Neutrophil (primary cell): ENCODE results near the gene INPP4B.

Source experiments
- H3K27ac ChIP-seq: fragments of 200-600 bp; sonication (generic); 2 replicates; pipeline ENCODE4 v1.5.1; 2016; ENCODE audit warnings: mild to moderate bottlenecking, moderate library complexity
- H3K27me3 ChIP-seq: fragments of 200-600 bp; sonication (generic); 2 replicates; pipeline ENCODE4 v1.6.0; 2016; ENCODE audit warnings: mild to moderate bottlenecking
- H3K36me3 ChIP-seq: fragments of 200-600 bp; sonication (generic); 2 replicates; pipeline ENCODE4 v1.5.1; 2017
- H3K4me1 ChIP-seq, 2 experiments: fragments of 200-600 bp in 1 of 2; sonication (generic) in 1 of 2; 1 replicate in 1 of 2; 2 replicates in 1 of 2; pipeline versions ENCODE4 v1.5.1 to v1.6.1; 2013 to 2016; ENCODE audit warnings: low read depth in 1 of 2, low read length in 1 of 2, mild to moderate bottlenecking in 1 of 2, moderate library complexity in 1 of 2; ENCODE audit not compliant: control insufficient read depth in 1 of 2, insufficient read depth in 1 of 2
- H3K4me3 ChIP-seq, 2 experiments: fragments of 200-600 bp in 1 of 2; sonication (generic) in 1 of 2; 1 replicate in 1 of 2; 2 replicates in 1 of 2; pipeline ENCODE4 v1.5.1; 2013 to 2016; ENCODE audit warnings: low read depth in 1 of 2, low read length in 1 of 2, mild to moderate bottlenecking in 1 of 2, moderate library complexity in 1 of 2
- H3K9me3 ChIP-seq: fragments of 200-600 bp; sonication (generic); 2 replicates; pipeline ENCODE4 v1.5.1; 2016
- CTCF ChIP-seq: fragments of 200-600 bp; sonication (generic); IDR thresholded peaks from 2 replicates; pipeline ENCODE4 v1.5.1; 2016; ENCODE audit warnings: antibody characterized with exemption

Gene INPP4B

GRCh38 chr4:142128529-142128928 lies 717.6 kb downstream of the INPP4B start:
- no peak for TF ChIP-seq CTCF
- Histone ChIP-seq H3K9me3 (no peaks in the 10 kb centered on the region), H3K27me3 (no peaks in the 10 kb centered on the region), H3K36me3 (no peaks in the 10 kb centered on the region), H3K4me3 (no peak overlapping the region), H3K4me1 (no peaks in the 10 kb centered on the region), H3K27ac (no peak overlapping the region)

GRCh38 chr4:142126890-142127497 lies 719.1 kb downstream of the INPP4B start:
- H3K27ac ChIP-seq, result no peak overlapping the region
- H3K27me3 ChIP-seq, result no peaks in the 10 kb centered on the region
- no peaks in the 10 kb centered on the region for H3K4me1 ChIP-seq
- H3K9me3 ChIP-seq, result no peaks in the 10 kb centered on the region
- no peak overlapping the region for H3K4me3 ChIP-seq
- TF ChIP-seq CTCF, result no peak
- no peaks in the 10 kb centered on the region for H3K36me3 ChIP-seq

GRCh38 chr4:142124874-142125273 lies 721.2 kb downstream of the INPP4B start:
- no peaks in the 10 kb centered on the region for H3K9me3 ChIP-seq
- no peaks in the 10 kb centered on the region for H3K4me1 ChIP-seq
- no peak for TF ChIP-seq CTCF
- H3K4me3 ChIP-seq, result no peak overlapping the region
- no peaks in the 10 kb centered on the region for H3K36me3 ChIP-seq
- no peaks in the 10 kb centered on the region for H3K27me3 ChIP-seq
- no peak overlapping the region for H3K27ac ChIP-seq

GRCh38 chr4:142121448-142122350 lies 724.4 kb downstream of the INPP4B start:
- no peaks in the 10 kb centered on the region for H3K4me1 ChIP-seq
- no peaks in the 10 kb centered on the region for H3K27me3 ChIP-seq
- no peaks in the 10 kb centered on the region for H3K9me3 ChIP-seq
- no peak overlapping the region for H3K27ac ChIP-seq
- no peak for TF ChIP-seq CTCF
- no peaks in the 10 kb centered on the region for H3K36me3 ChIP-seq
- H3K4me3 ChIP-seq, result no peak overlapping the region

GRCh38 chr4:142120921-142121320 lies 725.2 kb downstream of the INPP4B start:
- Histone ChIP-seq H3K9me3 (no peaks in the 10 kb centered on the region), H3K36me3 (no peaks in the 10 kb centered on the region)
- no peak for TF ChIP-seq CTCF

More at GRCh38 chr4:142120921-142121320, 725.2 kb downstream of the INPP4B start:
- no peaks in the 10 kb centered on the region for H3K27me3 ChIP-seq
- no peak overlapping the region for H3K4me3 ChIP-seq
- H3K4me1 ChIP-seq, result no peaks in the 10 kb centered on the region
- no peak overlapping the region for H3K27ac ChIP-seq
